Lower leg skin (tissue), 3 donors: ENCODE measurements around the gene FGF2.

ENCODE experiments used
- CTCF ChIP-seq, 3 donors: fragments of 450-650 bp; IDR thresholded peaks; one replicate each; pipeline ENCODE4 v1.5.1; 2016; ENCODE audit warnings: antibody characterized with exemption in 3 of 3, mild to moderate bottlenecking in 3 of 3, moderate library complexity in 2 of 3
- POLR2A ChIP-seq, 2 donors: fragments of 450-650 bp; IDR thresholded peaks; one replicate each; pipeline ENCODE4 v1.6.1; 2016 to 2017; ENCODE audit warnings: antibody characterized with exemption in 2 of 2, mild to moderate bottlenecking in 1 of 2, moderate library complexity in 1 of 2

- no peak for TF ChIP-seq CTCF (IDR thresholded peaks at IDR 0.05)
- no peak for TF ChIP-seq POLR2A (IDR thresholded peaks at IDR 0.05)
Observed at GRCh38 chr4:122861172-122861943, 34.7 kb downstream of the FGF2 start.
